ENCODE measurements around the gene LRP1B.

GRCh38 chr2:140442319-140442718 lies 1688.5 kb downstream of the LRP1B start:
- TF ChIP-seq CTCF (IDR thresholded peaks at IDR 0.05), result no peak
- no peak for TF ChIP-seq POLR2A (IDR thresholded peaks at IDR 0.05; ENCODE audit: low read depth)

All from esophagus muscularis mucosa (tissue), 3 donors.